Measurements from ENCODE around the gene NLGN1.
"Not testable (repeated sequence)": the region's sequence is repeated elsewhere in the genome, so short reads cannot be mapped to it uniquely, and the experiment has no call there.

Gene NLGN1

DNA sequence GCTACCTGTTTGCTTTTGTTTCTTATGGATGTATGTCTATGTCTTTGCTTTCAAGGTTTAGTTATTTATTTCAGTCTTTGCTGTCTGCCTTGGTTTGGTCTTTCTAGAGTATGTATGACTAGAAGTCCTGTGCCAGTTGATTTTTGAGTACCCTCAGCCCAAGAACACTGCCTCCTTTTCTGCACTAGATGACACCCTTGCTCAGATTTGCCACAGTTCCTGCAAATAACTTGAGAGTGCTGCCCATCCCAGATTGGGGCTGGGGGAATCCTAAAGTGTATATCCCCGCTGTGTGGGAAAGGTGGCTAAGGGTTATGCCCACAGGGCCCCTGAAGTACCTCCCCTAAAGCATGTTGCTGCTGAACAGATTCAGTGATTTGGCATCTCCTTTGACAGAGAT, 32.0 kb downstream of the NLGN1 start:
- no peak overlapping the region for H3K4me3 ChIP-seq (ENCODE audit: low read depth, low read length)
- no peak for DNase-seq (ENCODE audit: low read depth)
- TF ChIP-seq, protein P1, sequence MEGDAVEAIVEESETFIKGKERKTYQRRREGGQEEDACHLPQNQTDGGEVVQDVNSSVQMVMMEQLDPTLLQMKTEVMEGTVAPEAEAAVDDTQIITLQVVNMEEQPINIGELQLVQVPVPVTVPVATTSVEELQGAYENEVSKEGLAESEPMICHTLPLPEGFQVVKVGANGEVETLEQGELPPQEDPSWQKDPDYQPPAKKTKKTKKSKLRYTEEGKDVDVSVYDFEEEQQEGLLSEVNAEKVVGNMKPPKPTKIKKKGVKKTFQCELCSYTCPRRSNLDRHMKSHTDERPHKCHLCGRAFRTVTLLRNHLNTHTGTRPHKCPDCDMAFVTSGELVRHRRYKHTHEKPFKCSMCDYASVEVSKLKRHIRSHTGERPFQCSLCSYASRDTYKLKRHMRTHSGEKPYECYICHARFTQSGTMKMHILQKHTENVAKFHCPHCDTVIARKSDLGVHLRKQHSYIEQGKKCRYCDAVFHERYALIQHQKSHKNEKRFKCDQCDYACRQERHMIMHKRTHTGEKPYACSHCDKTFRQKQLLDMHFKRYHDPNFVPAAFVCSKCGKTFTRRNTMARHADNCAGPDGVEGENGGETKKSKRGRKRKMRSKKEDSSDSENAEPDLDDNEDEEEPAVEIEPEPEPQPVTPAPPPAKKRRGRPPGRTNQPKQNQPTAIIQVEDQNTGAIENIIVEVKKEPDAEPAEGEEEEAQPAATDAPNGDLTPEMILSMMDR (IDR thresholded peaks at IDR 0.05; ENCODE audit: control insufficient read depth, extremely low read depth, insufficient read depth), result no peak

DNA sequence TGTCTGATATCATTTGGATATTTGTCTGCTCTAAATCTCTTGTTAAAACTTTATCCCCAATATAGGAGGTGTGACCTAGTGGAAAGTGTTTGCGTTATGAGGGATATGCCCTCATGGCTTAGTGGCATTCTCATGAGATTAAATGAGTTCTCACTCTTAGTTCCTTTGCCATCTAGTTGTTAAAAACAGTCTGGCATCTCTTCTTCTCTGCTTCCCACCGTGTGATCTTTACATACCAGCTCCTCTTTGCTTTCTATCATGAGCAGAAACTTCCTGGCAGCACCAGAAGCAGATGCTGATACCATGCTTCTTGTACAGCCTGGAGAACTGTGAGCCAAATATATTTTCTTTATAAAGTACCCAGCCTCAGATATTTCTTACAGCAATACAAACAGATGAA, 33.0 kb downstream of the NLGN1 start:
- DNase-seq (ENCODE audit: low read depth), result no peak
- TF ChIP-seq, protein P1 (IDR thresholded peaks at IDR 0.05; ENCODE audit: control insufficient read depth, extremely low read depth, insufficient read depth), result no peak
- H3K4me3 ChIP-seq (ENCODE audit: low read depth, low read length), result no peak overlapping the region

DNA sequence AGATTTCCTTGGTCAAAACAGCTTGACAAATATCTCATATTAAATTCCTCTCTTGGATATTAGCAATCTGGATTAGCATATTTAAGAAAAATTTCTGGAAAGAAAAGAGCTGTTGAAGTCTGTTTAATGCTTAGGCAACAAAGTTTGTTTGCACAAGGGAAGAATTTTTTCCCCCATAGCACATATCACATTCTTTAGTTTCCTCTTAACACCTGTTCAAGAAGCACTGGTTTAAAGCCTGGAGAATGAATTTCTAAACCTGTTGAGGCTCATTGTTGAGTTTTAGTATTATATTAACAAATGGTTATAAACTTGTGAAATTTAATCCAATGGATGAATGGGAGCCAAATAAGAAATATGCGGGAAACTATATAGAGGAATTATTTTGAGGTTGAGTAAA, 41.5 kb downstream of the NLGN1 start:
- H3K4me3 ChIP-seq (ENCODE audit: low read depth, low read length), result no peak overlapping the region
- no peak for DNase-seq (ENCODE audit: low read depth)

DNA sequence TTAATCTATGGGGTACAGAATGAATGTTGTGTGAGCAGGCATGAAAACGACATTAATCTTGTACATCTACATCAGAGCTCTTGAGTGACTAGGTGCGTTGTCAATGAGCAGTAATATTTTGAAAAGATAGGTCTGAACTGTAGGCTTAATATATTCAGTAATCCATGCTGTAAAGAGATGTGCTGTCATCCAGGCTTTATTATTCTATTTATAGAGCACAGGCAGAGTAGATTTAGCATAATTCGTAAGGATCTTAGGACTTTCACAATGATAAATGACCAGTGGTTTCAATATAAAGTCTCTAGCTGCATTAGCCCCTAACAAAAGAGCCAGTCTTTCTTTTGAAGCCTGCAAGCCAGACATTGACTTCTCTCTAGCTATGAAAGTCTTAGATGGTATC, 43.0 kb downstream of the NLGN1 start:
- no peak for DNase-seq (ENCODE audit: low read depth)
- TF ChIP-seq, protein P1 (IDR thresholded peaks at IDR 0.05; ENCODE audit: control insufficient read depth, extremely low read depth, insufficient read depth), result no peak
- H3K4me3 ChIP-seq (ENCODE audit: low read depth, low read length), result no peak overlapping the region

More for the DNA sequence above, 41.5 kb downstream of the NLGN1 start:
- TF ChIP-seq, protein P1 (IDR thresholded peaks at IDR 0.05; ENCODE audit: control insufficient read depth, extremely low read depth, insufficient read depth), result no peak

DNA sequence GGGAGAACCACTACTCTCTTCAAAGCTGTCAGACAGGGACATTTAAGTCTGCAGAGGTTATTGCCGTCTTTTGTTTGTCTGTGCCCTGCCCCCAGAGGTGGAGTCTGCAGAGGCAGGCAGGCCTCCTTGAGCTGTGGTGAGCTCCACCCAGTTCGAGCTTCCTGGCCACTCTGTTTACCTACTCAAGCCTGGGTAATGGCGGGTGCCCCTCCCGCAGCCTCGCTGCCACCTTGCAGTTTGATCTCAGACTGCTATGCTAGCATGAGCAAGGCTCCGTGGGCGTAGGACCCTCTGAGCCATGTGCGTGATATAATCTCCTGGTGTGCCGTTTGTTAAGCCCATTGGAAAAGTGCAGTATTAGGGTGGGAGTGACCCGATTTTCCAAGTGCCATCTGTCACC, 54.0 kb downstream of the NLGN1 start:
- H3K4me3 ChIP-seq (ENCODE audit: low read depth, low read length); DNase-seq (ENCODE audit: low read depth): not testable (repeated sequence)

DNA sequence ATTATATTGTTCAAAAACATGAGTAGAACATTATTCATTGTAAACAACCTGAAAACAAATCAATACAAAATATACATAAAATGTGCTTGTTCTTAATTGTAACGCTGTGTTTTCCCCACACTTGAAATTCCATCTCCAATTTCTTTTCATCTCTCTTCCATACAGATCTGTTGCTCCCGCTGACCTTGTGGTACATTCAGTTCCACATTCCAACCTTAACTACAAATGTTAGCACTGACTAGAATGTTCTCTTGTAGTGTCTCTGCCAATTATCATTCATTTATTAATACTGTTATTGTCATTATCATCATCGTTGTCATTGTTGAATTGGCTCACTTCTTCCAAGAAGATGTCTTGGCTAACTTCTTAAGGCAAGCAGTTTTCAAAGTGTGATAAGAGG, 65.7 kb downstream of the NLGN1 start:
- TF ChIP-seq, protein P1 (IDR thresholded peaks at IDR 0.05; ENCODE audit: control insufficient read depth, extremely low read depth, insufficient read depth), result no peak
- no peak for DNase-seq (ENCODE audit: low read depth)
- no peak overlapping the region for H3K4me3 ChIP-seq (ENCODE audit: low read depth, low read length)

DNA sequence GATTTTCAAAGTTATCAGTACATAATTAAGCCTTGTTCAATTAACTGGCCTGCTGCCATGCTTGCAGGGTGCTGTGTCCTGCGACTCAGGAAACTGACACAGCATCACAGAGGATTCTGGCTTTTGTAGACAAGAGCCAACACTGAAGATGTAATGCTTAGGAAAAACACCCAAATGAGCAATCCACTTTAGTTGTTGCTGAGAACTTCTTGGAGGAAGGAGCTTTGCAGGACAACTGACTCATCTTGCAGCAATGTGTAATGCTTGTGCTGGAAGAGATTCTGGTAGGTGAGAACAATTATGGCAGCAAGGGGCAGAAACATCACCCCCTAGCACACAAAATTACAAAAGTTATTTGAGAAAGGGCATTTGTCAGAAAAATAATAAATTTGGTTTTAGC, 67.6 kb downstream of the NLGN1 start:
- DNase-seq (ENCODE audit: low read depth), result no peak
- TF ChIP-seq, protein P1 (IDR thresholded peaks at IDR 0.05; ENCODE audit: control insufficient read depth, extremely low read depth, insufficient read depth), result no peak
- H3K4me3 ChIP-seq (ENCODE audit: low read depth, low read length), result no peak overlapping the region
